GM12878 (cell line): Measurements from ENCODE around the gene SSBP2. TPM values are rescaled to one million over a fixed set of nuclear protein-coding genes. Genes with fewer than 3 reads are reported as not detected.

Source experiments
- ATAC-seq: fragments of 200-7000 bp; cut with Tn5 transposase; 3 replicates; pipeline ENCODE4 v1.9.1; 2020; ENCODE audit warnings: mild to moderate bottlenecking, moderate library complexity
- BruUV-seq: library from RNA; stranded (reverse); fragments of 400-500 nt; replicated peaks from 2 replicates; lab custom pipeline; 2021; lab: Mats Ljungman, UMichigan
- CTCF ChIA-PET: fragments of 300-600 bp; sonication (Branson Sonifier 250); formaldehyde crosslinking; extraction: SDS; loops from one replicate; lab custom pipeline; 2021; ENCODE audit warnings: inconsistent platforms; lab: Yijun Ruan, JAX
- POLR2A ChIA-PET: fragments of 350-600 bp; formaldehyde crosslinking; extraction: SDS; loops from one replicate; lab custom pipeline; 2021; ENCODE audit warnings: inconsistent platforms; lab: Charles Lee
- RAD21 ChIA-PET: fragments of 300-600 bp; sonication (Branson Sonifier 250); formaldehyde crosslinking; loops from one replicate; lab custom pipeline; 2023; ENCODE audit warnings: antibody characterized with exemption; ENCODE audit not compliant: unreplicated experiment; lab: Charles Lee
- SMC1A ChIA-PET: fragments of 300-600 bp; sonication (Branson Sonifier 250); formaldehyde crosslinking; loops from one replicate; lab custom pipeline; 2023; ENCODE audit not compliant: unreplicated experiment, uncharacterized antibody; lab: Charles Lee
- DNase-seq: peaks from one replicate; pipeline ENCODE4 v3.0.0-alpha.2; 2011; ENCODE audit warnings: low read depth, low spot score
- FAIRE-seq: peaks from 3 replicates; lab custom pipeline; 2011; peaks lifted over from hg19 to GRCh38; lab: Jason Lieb, UNC
- H2AFZ ChIP-seq: 2 replicates; pipeline ENCODE4 v1.6.0; 2011; ENCODE audit warnings: low read depth, low read length, control low read depth; ENCODE audit not compliant: control insufficient read depth
- H3K27ac ChIP-seq: 2 replicates; pipeline ENCODE4 v1.5.1; 2011; ENCODE audit warnings: control low read depth; ENCODE audit not compliant: control insufficient read depth, insufficient read depth
- H3K27me3 ChIP-seq, 2 experiments: replicated peaks in 1 of 2; 2 replicates each; pipeline versions ENCODE4 v1.6.0 to v1.6.1; 2011; ENCODE audit warnings: low read length in 1 of 2; ENCODE audit not compliant: control insufficient read depth in 2 of 2, insufficient read depth in 2 of 2
- H3K36me3 ChIP-seq, 2 experiments: 2 replicates each; pipeline ENCODE4 v1.5.1; 2011; ENCODE audit warnings: low read length in 1 of 2; ENCODE audit not compliant: control insufficient read depth in 2 of 2, insufficient read depth in 2 of 2
- H3K4me1 ChIP-seq: 2 replicates; pipeline ENCODE4 v1.6.1; 2011; ENCODE audit warnings: mild to moderate bottlenecking, low read length, moderate library complexity, mixed read lengths; ENCODE audit not compliant: control insufficient read depth, insufficient read depth
- H3K4me2 ChIP-seq: 2 replicates; pipeline ENCODE4 v1.6.0; 2011; ENCODE audit warnings: control low read depth; ENCODE audit not compliant: control insufficient read depth, insufficient read depth
- H3K4me3 ChIP-seq: fragments of 200-600 bp; sonication (generic); 2 replicates; pipeline ENCODE4 v1.5.1; 2016
- H3K79me2 ChIP-seq: 2 replicates; pipeline ENCODE4 v1.6.0; 2011; ENCODE audit warnings: low read length; ENCODE audit not compliant: control insufficient read depth, insufficient read depth
- H3K9ac ChIP-seq: 2 replicates; pipeline ENCODE4 v1.8.0; 2011; ENCODE audit warnings: low read length, control low read depth, mixed read lengths; ENCODE audit not compliant: control insufficient read depth, insufficient read depth
- H3K9me3 ChIP-seq: replicated peaks from 3 replicates; pipeline ENCODE4 v1.5.1; 2011; ENCODE audit warnings: mild to moderate bottlenecking, low read length; ENCODE audit not compliant: control insufficient read depth, insufficient read depth
- H4K20me1 ChIP-seq: 2 replicates; pipeline ENCODE4 v1.6.0; 2011; ENCODE audit not compliant: control insufficient read depth, insufficient read depth
- BACH1 ChIP-seq: fragments of 450-650 bp; IDR thresholded peaks from 2 replicates; pipeline ENCODE4 v1.6.1; 2017; ENCODE audit warnings: mild to moderate bottlenecking, borderline replicate concordance
- IKZF2 ChIP-seq, 2 experiments: fragments of 450-650 bp; IDR thresholded peaks; 2 replicates each; pipeline ENCODE4 v1.6.1; 2017; ENCODE audit warnings: mild to moderate bottlenecking in 2 of 2, moderate library complexity in 2 of 2
- TAF1 ChIP-seq: IDR thresholded peaks from 2 replicates; pipeline ENCODE4 v1.6.1; 2011; ENCODE audit warnings: mild to moderate bottlenecking, low read depth, low read length, borderline replicate concordance
- ZNF217 ChIP-seq: fragments of 450-650 bp; IDR thresholded peaks from 2 replicates; pipeline ENCODE4 v1.6.1; 2017; ENCODE audit warnings: antibody characterized with exemption, mild to moderate bottlenecking
- WGBS: methylation state at CpG from one replicate; pipeline ENCODE4 v1.1.6; 2016; ENCODE audit warnings: low lambda C conversion rate; ENCODE audit not compliant: insufficient replicate concordance, insufficient coverage; ENCODE audit errors: missing lambda C conversion rate; 5-methylcytosine and 5-hydroxymethylcytosine counted together
- in situ Hi-C: fragments of 300-500 bp; cut with MboI; formaldehyde crosslinking; loops from 9 replicates; pipeline ENCODE4 v1.14.3; 2018; ENCODE audit warnings: mixed read lengths
- intact Hi-C: fragments of 100-400 bp; cut with micrococcal nuclease; formaldehyde crosslinking; loops from one replicate; pipeline ENCODE4 v1.14.2; 2022; ENCODE audit not compliant: unreplicated experiment
- polyA plus RNA-seq, 11 experiments: library from polyadenylated mRNA; depleted of rRNA in 4 of 11; unstranded in 6 of 11; stranded (reverse) in 5 of 11; fragments of >200 nt; fragmentation: Nextera tagmentation in 4 of 11; fragmentation: Illumina TruSeq in 1 of 11; extraction: Ambion mirVana in 4 of 11; extraction: Trizol in 1 of 11; gene quantifications; 1 replicate in 1 of 11; 2 replicates in 10 of 11; pipeline versions ENCODE4 v1.2.1 to v1.2.3, GENCODE V29; 2011 to 2016; ENCODE audit warnings: inconsistent platforms in 2 of 11, missing spikeins in 2 of 11, low read depth in 1 of 11
- total RNA-seq, 4 experiments: library from RNA; depleted of rRNA in 3 of 4; stranded (reverse); fragments of >200 nt in 3 of 4; fragmentation: Illumina TruSeq in 1 of 4; extraction: Trizol in 1 of 4; gene quantifications; 2 replicates each; pipeline versions ENCODE4 v1.2.1 to v1.2.3, GENCODE V29; 2013 to 2021
- TF ChIP-seq, protein P1 (sequence below): fragments of 450-650 bp; IDR thresholded peaks from 2 replicates; pipeline ENCODE4 v1.6.1; 2017; ENCODE audit warnings: antibody characterized with exemption, mild to moderate bottlenecking, moderate library complexity

Gene SSBP2
- total and polyA plus RNA-seq, 10 of the 15 experiments (the other 5 are each of a cell fraction or from before 2014, with no cell fraction given) = 52.2 to 132 (median 110) TPM

DNA sequence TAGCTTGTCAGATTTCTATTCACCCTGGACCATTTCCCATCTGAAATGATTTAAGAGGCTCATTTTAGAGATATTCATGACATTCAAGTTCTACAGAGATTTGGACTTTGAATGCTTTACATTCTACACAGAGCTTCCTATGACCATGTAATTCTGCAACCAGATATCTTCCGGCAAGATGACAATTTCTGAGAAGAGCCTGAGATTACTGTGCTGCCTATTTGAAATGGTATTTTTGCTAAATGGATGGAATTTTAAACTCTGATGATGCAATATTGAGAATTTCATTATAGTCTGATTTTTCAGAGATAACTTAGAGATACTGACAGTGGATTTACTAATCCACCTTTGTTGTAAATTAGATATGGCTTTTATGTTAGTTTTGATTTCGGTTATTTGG, 341.0 kb downstream of the SSBP2 start:
- ATAC-seq (no peak), FAIRE-seq (no peak), DNase-seq (no peak)
- intact Hi-C loops = no loop called here
- H3K4me3 ChIP-seq = no peak overlapping the region
- H3K9ac ChIP-seq = no peak overlapping the region
- in situ Hi-C loops = no loop called here
- H3K27me3 ChIP-seq = no peaks in the 10 kb centered on the region
- BruUV-seq = no TSS peak
- H3K4me2 ChIP-seq = no peak overlapping the region
- no peaks in the 10 kb centered on the region for H3K79me2 ChIP-seq
- ChIA-PET SMC1A (interaction anchor here (1.3 kb wide), 1 partner anchor 360 kb away, joined by 3 read pairs; no protein-coding TSS in a partner anchor), RAD21 (interaction anchor here (0.7 kb wide), 1 partner anchor 746 kb away, joined by 3 read pairs; no protein-coding TSS in a partner anchor), POLR2A (no interaction called here), CTCF (interaction anchor here (1.3 to 1.5 kb wide), 2 partner anchors 16 to 756 kb away, joined by 4 read pairs; no protein-coding TSS in a partner anchor)
- no peak overlapping the region for H2AFZ ChIP-seq
- H4K20me1 ChIP-seq = no peaks in the 10 kb centered on the region
- no peak for TF ChIP-seq BACH1
- TF ChIP-seq ZNF217 = no peak
- H3K36me3 ChIP-seq = no peaks in the 10 kb centered on the region
- no peaks in the 10 kb centered on the region for H3K9me3 ChIP-seq
- H3K4me1 ChIP-seq = no peaks in the 10 kb centered on the region
- 70% methylated on average over 2 of the region's 2 CpGs for WGBS
- no peak overlapping the region for H3K27ac ChIP-seq

DNA sequence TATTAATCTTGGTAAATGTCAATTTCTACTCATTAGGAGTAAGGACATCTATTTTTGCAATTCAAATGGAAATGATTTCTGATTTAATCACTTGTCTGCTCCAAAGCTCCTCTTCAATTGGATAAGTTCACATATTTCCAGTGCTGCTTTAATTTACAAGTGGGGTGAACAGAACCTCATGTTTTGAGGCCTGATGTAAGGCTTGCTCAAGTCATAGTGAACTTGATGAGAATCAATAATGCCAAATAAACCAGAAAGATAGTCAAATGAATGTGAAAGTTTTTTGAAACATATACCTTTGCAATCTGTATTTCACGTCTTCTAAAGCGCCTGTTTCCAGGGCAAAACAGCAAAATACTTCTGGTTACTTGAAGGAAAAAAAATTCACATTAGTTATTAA, 341.5 kb downstream of the SSBP2 start:
- 92% methylated on average over 2 of the region's 2 CpGs for WGBS
- Histone ChIP-seq H3K79me2 (no peaks in the 10 kb centered on the region), H3K9ac (no peak overlapping the region), H3K9me3 (no peaks in the 10 kb centered on the region), H4K20me1 (no peaks in the 10 kb centered on the region), H3K4me1 (no peaks in the 10 kb centered on the region), H3K36me3 (no peaks in the 10 kb centered on the region), H3K27me3 (no peaks in the 10 kb centered on the region), H3K27ac (no peak overlapping the region), H3K4me2 (no peak overlapping the region), H2AFZ (no peak overlapping the region), H3K4me3 (no peak overlapping the region)
- BruUV-seq = no TSS peak
- ATAC-seq (no peak), DNase-seq (no peak), FAIRE-seq (no peak)
- ChIA-PET SMC1A (no interaction called here), CTCF (interaction anchor here (1.5 kb wide), 1 partner anchor 756 kb away, joined by 4 read pairs; no protein-coding TSS in a partner anchor), POLR2A (no interaction called here), RAD21 (interaction anchor here (0.7 kb wide), 1 partner anchor 746 kb away, joined by 3 read pairs; no protein-coding TSS in a partner anchor)
- TF ChIP-seq IKZF2 (IDR thresholded peaks at IDR 0.05) (no peak), TAF1 (no peak)
- TF ChIP-seq, protein P1, sequence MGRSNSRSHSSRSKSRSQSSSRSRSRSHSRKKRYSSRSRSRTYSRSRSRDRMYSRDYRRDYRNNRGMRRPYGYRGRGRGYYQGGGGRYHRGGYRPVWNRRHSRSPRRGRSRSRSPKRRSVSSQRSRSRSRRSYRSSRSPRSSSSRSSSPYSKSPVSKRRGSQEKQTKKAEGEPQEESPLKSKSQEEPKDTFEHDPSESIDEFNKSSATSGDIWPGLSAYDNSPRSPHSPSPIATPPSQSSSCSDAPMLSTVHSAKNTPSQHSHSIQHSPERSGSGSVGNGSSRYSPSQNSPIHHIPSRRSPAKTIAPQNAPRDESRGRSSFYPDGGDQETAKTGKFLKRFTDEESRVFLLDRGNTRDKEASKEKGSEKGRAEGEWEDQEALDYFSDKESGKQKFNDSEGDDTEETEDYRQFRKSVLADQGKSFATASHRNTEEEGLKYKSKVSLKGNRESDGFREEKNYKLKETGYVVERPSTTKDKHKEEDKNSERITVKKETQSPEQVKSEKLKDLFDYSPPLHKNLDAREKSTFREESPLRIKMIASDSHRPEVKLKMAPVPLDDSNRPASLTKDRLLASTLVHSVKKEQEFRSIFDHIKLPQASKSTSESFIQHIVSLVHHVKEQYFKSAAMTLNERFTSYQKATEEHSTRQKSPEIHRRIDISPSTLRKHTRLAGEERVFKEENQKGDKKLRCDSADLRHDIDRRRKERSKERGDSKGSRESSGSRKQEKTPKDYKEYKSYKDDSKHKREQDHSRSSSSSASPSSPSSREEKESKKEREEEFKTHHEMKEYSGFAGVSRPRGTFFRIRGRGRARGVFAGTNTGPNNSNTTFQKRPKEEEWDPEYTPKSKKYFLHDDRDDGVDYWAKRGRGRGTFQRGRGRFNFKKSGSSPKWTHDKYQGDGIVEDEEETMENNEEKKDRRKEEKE = no peak
- intact Hi-C loops = no loop called here
- in situ Hi-C loops = no loop called here
